NOMO-1 (cell line): ENCODE measurements around the gene DUSP1.

Source experiments
- DNase-seq, 2 experiments: peaks; one replicate each; lab custom pipeline; 2025; ENCODE audit not compliant: unreplicated experiment in 2 of 2; lab: John Stamatoyannopoulos, UW

DUSP1 gene

GRCh38 chr5:172765766-172766286 is 5.2 kb downstream of the DUSP1 start:
- DNase-seq: no peak

GRCh38 chr5:172764861-172765765 is 5.9 kb downstream of the DUSP1 start:
- peak; percentile 87 to 96 for DNase-seq

GRCh38 chr5:172763120-172763464 is 7.9 kb downstream of the DUSP1 start:
- DNase-seq: no peak

GRCh38 chr5:172762214-172763119 is 8.5 kb downstream of the DUSP1 start:
- no peak for DNase-seq

GRCh38 chr5:172760959-172761358 is 10.0 kb downstream of the DUSP1 start:
- no peak for DNase-seq

- DNase-seq: no peak
Measured at GRCh38 chr5:172760136-172760535, 10.9 kb downstream of the DUSP1 start.

- DNase-seq: no peak
Measured at GRCh38 chr5:172758834-172759149, 12.2 kb downstream of the DUSP1 start.

GRCh38 chr5:172758077-172758833 is 12.7 kb downstream of the DUSP1 start:
- no peak for DNase-seq

GRCh38 chr5:172757394-172758010 is 13.5 kb downstream of the DUSP1 start:
- no peak for DNase-seq

- no peak for DNase-seq
Measured at GRCh38 chr5:172756764-172757393, 14.1 kb downstream of the DUSP1 start.

GRCh38 chr5:172754596-172755356 is 16.2 kb downstream of the DUSP1 start:
- DNase-seq: no peak

- DNase-seq: no peak
Measured at GRCh38 chr5:172753101-172753500, 17.9 kb downstream of the DUSP1 start.

- no peak for DNase-seq
Measured at GRCh38 chr5:172751761-172752510, 19.1 kb downstream of the DUSP1 start.

GRCh38 chr5:172749881-172750633 is 20.9 kb downstream of the DUSP1 start:
- no peak for DNase-seq

GRCh38 chr5:172749076-172749475 is 21.9 kb downstream of the DUSP1 start:
- DNase-seq: no peak

- no peak for DNase-seq
Measured at GRCh38 chr5:172748341-172748843, 22.6 kb downstream of the DUSP1 start.

GRCh38 chr5:172747471-172747870 is 23.5 kb downstream of the DUSP1 start:
- no peak for DNase-seq

- no peak for DNase-seq
Measured at GRCh38 chr5:172746725-172747124, 24.3 kb downstream of the DUSP1 start.
